A549 (cell line): ENCODE data around the gene SLBP. TPM values are rescaled to one million over a fixed set of nuclear protein-coding genes. Genes with fewer than 3 reads are reported as not detected.

Experiments
- ATAC-seq, 2 experiments: fragments of 200-7000 bp in 1 of 2; fragments of >200 bp in 1 of 2; cut with Nextera tagmentation in 1 of 2; cut with Tn5 transposase in 1 of 2; 3 replicates each; pipeline versions ENCODE4 v1.8.0 to v1.9.1; 2018 to 2020; ENCODE audit warnings: mild to moderate bottlenecking in 1 of 2, moderate library complexity in 1 of 2
- CTCF ChIA-PET: fragments of 300-600 bp; sonication (Branson Sonifier 250); formaldehyde crosslinking; extraction: SDS; loops from one replicate; lab custom pipeline; 2021; ENCODE audit warnings: antibody characterized with exemption, inconsistent platforms; lab: Yijun Ruan, JAX
- POLR2A ChIA-PET: fragments of 350-600 bp; formaldehyde crosslinking; extraction: SDS; loops from one replicate; lab custom pipeline; 2021; ENCODE audit warnings: antibody characterized with exemption, inconsistent platforms; lab: Yijun Ruan, JAX
- DNase-seq, 2 experiments: peaks; one replicate each; pipeline versions ENCODE4 v3.0.0 to v3.0.0-alpha.2; 2011 to 2016; ENCODE audit warnings: low read depth in 1 of 2, low spot score in 1 of 2
- FAIRE-seq: peaks from 2 replicates; lab custom pipeline; 2011; peaks lifted over from hg19 to GRCh38; lab: Jason Lieb, UNC
- H3K27ac ChIP-seq, 2 experiments: fragments of >200 bp; sonication (Bioruptor Twin); formaldehyde crosslinking; 3 replicates each; pipeline ENCODE4 v1.5.1; 2016 to 2017
- H3K4me1 ChIP-seq: fragments of >200 bp; sonication (Bioruptor Twin); formaldehyde crosslinking; 3 replicates; pipeline ENCODE4 v1.6.1; 2016
- H3K4me2 ChIP-seq: fragments of >200 bp; sonication (Bioruptor Twin); formaldehyde crosslinking; 3 replicates; pipeline ENCODE4 v1.6.1; 2016
- H3K4me3 ChIP-seq: fragments of >200 bp; sonication (Bioruptor Twin); formaldehyde crosslinking; 3 replicates; pipeline ENCODE4 v1.5.1; 2016
- H3K9me3 ChIP-seq: fragments of >200 bp; sonication (Bioruptor Twin); formaldehyde crosslinking; 3 replicates; pipeline ENCODE4 v1.6.1; 2016
- BHLHE40 ChIP-seq: IDR thresholded peaks from 2 replicates; pipeline ENCODE4 v1.6.1; 2012; ENCODE audit warnings: low read depth, low read length, inconsistent platforms
- CBX8 ChIP-seq: fragments of 200-600 bp; sonication (generic); IDR thresholded peaks from 2 replicates; pipeline ENCODE4 v1.6.1; 2016
- EHMT2 ChIP-seq: fragments of 200-600 bp; sonication (generic); IDR thresholded peaks from 2 replicates; pipeline ENCODE4 v1.6.1; 2016; ENCODE audit warnings: antibody characterized with exemption, low read depth, mild to moderate bottlenecking, moderate library complexity
- ESRRA ChIP-seq: fragments of 150-350 bp; IDR thresholded peaks from 2 replicates; pipeline ENCODE4 v1.6.1; 2014; ENCODE audit warnings: mild to moderate bottlenecking, low read length, borderline replicate concordance
- HEYL ChIP-seq: fragments of 250-450 bp; sonication (Bioruptor Pico); IDR thresholded peaks from 2 replicates; pipeline ENCODE4 v1.8.0; 2021; ENCODE audit warnings: mild to moderate bottlenecking, moderate library complexity
- HOXA7 ChIP-seq: fragments of 250-450 bp; sonication (Bioruptor Pico); IDR thresholded peaks from 2 replicates; pipeline ENCODE4 v1.5.0; 2020; ENCODE audit warnings: mild to moderate bottlenecking, moderate library complexity
- JUNB ChIP-seq: fragments of >200 bp; sonication (Bioruptor Twin); formaldehyde crosslinking; IDR thresholded peaks from 2 replicates; pipeline ENCODE4 v1.6.1; 2016
- KDM1A ChIP-seq: fragments of 200-600 bp; sonication (generic); IDR thresholded peaks from 2 replicates; pipeline ENCODE4 v1.6.1; 2016; ENCODE audit warnings: low read depth, mild to moderate bottlenecking
- MAZ ChIP-seq: fragments of 150-350 bp; IDR thresholded peaks from 2 replicates; pipeline ENCODE4 v1.6.1; 2014; ENCODE audit warnings: antibody characterized with exemption, low read depth, low read length, borderline replicate concordance
- NR3C1 ChIP-seq: fragments of >200 bp; sonication (Bioruptor Twin); formaldehyde crosslinking; IDR thresholded peaks from 3 replicates; pipeline ENCODE4 v1.6.1; 2017
- POLR2AphosphoS2 ChIP-seq: conservative IDR thresholded peaks from 2 replicates; pipeline ENCODE4 v1.6.1; 2012; ENCODE audit warnings: low read length, improper control_type of control experiment, inconsistent platforms
- RAD21 ChIP-seq, 2 experiments: fragments of >200 bp in 1 of 2; sonication (Bioruptor Twin) in 1 of 2; formaldehyde crosslinking in 1 of 2; IDR thresholded peaks in 1 of 2; conservative IDR thresholded peaks in 1 of 2; 2 replicates in 1 of 2; 3 replicates in 1 of 2; pipeline ENCODE4 v1.6.1; 2012 to 2018; ENCODE audit warnings: inconsistent platforms in 1 of 2
- ZC3H11A ChIP-seq: fragments of 450-650 bp; IDR thresholded peaks from 2 replicates; pipeline ENCODE4 v1.6.1; 2014; ENCODE audit warnings: antibody characterized with exemption, mild to moderate bottlenecking
- WGBS: methylation state at CpG from one replicate; pipeline ENCODE4 v1.1.6; 2017; ENCODE audit errors: missing lambda C conversion rate; 5-methylcytosine and 5-hydroxymethylcytosine counted together
- polyA plus RNA-seq, 4 experiments: library from polyadenylated mRNA; depleted of rRNA in 3 of 4; stranded (reverse); fragments of >200 nt; fragmentation: RNase III in 1 of 4; extraction: RNeasy Plus Mini Kit Qiagen cat#74134 plus additional on column Dnase treatment in 1 of 4; gene quantifications; 2 replicates in 3 of 4; 3 replicates in 1 of 4; pipeline ENCODE4 v1.2.3, GENCODE V29; 2011 to 2017
- TF ChIP-seq, protein P1 (sequence below): fragments of >200 bp; sonication (Bioruptor Twin); formaldehyde crosslinking; IDR thresholded peaks from 3 replicates; pipeline ENCODE4 v1.6.1; 2016
- TF ChIP-seq, protein P2 (sequence below): fragments of 200-600 bp; sonication (generic); IDR thresholded peaks from 2 replicates; pipeline ENCODE4 v1.6.1; 2016; ENCODE audit warnings: antibody characterized with exemption, mild to moderate bottlenecking, moderate library complexity
- TF ChIP-seq, protein P3 (sequence below): fragments of 250-450 bp; sonication (Bioruptor Pico); IDR thresholded peaks from 2 replicates; pipeline ENCODE4 v1.5.0; 2020; ENCODE audit warnings: low read depth, mild to moderate bottlenecking, moderate library complexity

Gene SLBP
- polyA plus RNA-seq, 2 of the 4 experiments (the other 2 are of a cell fraction): 80.5 to 89.9 TPM

DNA sequence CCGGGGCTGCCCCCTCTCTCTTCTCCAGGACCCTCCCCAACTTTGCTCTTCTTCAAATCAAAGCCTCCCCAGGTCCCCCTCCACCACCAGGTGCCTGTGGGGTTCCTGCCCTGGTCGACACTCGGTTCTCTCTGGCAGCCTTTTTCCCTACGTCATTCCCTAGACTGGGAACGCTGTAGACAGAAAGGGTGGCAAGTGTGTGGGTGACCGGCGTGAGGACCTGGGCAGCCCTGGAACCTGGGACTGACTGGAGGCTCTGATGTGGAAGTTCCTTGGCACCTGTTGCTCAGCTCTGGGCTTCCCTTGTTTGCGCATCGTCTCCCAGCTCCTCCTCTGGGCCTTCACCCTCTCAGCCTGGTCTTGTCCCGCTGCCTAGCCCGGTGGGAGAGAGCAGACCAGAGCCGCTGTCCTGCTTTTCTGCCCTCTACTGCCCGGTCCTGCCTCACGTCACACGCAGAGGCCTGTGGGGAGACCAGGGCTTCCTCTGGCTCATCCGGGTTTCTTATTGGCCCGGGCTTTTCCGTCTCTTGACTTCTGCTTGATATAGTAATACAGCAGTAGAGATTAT is 10.5 kb upstream of the SLBP start:
- no peak for DNase-seq
- CTCF ChIA-PET: interaction anchor here (0.6 to 2.7 kb wide), 4 partner anchors 8 to 29 kb away, joined by 3 to 14 read pairs (median 5); no protein-coding TSS in a partner anchor
- Histone ChIP-seq H3K4me3 (peak overlapping the region; percentile 89), H3K9me3 (no peaks in the 10 kb centered on the region), H3K4me1 (peaks cover 37% of the 10 kb centered on the region), H3K27ac (peak overlapping the region; percentile 83 to 99; a peak in 5 of 6 replicates), H3K4me2 (peak overlapping the region; percentile 89)
- 0 out of 6 replicates have a peak, but pooled peaks of 1 of the 2 experiments have one; percentile 5 for ATAC-seq
- 25% methylated on average over 16 of the region's 18 CpGs for WGBS
- TF ChIP-seq BHLHE40: no peak
- TF ChIP-seq, protein P1, sequence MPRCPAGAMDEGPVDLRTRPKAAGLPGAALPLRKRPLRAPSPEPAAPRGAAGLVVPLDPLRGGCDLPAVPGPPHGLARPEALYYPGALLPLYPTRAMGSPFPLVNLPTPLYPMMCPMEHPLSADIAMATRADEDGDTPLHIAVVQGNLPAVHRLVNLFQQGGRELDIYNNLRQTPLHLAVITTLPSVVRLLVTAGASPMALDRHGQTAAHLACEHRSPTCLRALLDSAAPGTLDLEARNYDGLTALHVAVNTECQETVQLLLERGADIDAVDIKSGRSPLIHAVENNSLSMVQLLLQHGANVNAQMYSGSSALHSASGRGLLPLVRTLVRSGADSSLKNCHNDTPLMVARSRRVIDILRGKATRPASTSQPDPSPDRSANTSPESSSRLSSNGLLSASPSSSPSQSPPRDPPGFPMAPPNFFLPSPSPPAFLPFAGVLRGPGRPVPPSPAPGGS: no peak
- TF ChIP-seq ZC3H11A: no peak
- no peak for TF ChIP-seq ESRRA
- no peak for TF ChIP-seq HEYL (CRISPR knock-in tag)
- TF ChIP-seq JUNB: no peak
- TF ChIP-seq MAZ: no peak
- no peak for TF ChIP-seq KDM1A
- TF ChIP-seq NR3C1: no peak
- TF ChIP-seq HOXA7 (CRISPR knock-in tag): no peak
- no peak for TF ChIP-seq POLR2AphosphoS2
- TF ChIP-seq, protein P2, sequence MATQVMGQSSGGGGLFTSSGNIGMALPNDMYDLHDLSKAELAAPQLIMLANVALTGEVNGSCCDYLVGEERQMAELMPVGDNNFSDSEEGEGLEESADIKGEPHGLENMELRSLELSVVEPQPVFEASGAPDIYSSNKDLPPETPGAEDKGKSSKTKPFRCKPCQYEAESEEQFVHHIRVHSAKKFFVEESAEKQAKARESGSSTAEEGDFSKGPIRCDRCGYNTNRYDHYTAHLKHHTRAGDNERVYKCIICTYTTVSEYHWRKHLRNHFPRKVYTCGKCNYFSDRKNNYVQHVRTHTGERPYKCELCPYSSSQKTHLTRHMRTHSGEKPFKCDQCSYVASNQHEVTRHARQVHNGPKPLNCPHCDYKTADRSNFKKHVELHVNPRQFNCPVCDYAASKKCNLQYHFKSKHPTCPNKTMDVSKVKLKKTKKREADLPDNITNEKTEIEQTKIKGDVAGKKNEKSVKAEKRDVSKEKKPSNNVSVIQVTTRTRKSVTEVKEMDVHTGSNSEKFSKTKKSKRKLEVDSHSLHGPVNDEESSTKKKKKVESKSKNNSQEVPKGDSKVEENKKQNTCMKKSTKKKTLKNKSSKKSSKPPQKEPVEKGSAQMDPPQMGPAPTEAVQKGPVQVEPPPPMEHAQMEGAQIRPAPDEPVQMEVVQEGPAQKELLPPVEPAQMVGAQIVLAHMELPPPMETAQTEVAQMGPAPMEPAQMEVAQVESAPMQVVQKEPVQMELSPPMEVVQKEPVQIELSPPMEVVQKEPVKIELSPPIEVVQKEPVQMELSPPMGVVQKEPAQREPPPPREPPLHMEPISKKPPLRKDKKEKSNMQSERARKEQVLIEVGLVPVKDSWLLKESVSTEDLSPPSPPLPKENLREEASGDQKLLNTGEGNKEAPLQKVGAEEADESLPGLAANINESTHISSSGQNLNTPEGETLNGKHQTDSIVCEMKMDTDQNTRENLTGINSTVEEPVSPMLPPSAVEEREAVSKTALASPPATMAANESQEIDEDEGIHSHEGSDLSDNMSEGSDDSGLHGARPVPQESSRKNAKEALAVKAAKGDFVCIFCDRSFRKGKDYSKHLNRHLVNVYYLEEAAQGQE: no peak
- TF ChIP-seq CBX8: no peak
- POLR2A ChIA-PET: interaction anchor here (1.8 kb wide), 1 partner anchor 10 kb away, joined by 20 read pairs; the partner anchor contains the start of gene SLBP
- no peak for FAIRE-seq

DNA sequence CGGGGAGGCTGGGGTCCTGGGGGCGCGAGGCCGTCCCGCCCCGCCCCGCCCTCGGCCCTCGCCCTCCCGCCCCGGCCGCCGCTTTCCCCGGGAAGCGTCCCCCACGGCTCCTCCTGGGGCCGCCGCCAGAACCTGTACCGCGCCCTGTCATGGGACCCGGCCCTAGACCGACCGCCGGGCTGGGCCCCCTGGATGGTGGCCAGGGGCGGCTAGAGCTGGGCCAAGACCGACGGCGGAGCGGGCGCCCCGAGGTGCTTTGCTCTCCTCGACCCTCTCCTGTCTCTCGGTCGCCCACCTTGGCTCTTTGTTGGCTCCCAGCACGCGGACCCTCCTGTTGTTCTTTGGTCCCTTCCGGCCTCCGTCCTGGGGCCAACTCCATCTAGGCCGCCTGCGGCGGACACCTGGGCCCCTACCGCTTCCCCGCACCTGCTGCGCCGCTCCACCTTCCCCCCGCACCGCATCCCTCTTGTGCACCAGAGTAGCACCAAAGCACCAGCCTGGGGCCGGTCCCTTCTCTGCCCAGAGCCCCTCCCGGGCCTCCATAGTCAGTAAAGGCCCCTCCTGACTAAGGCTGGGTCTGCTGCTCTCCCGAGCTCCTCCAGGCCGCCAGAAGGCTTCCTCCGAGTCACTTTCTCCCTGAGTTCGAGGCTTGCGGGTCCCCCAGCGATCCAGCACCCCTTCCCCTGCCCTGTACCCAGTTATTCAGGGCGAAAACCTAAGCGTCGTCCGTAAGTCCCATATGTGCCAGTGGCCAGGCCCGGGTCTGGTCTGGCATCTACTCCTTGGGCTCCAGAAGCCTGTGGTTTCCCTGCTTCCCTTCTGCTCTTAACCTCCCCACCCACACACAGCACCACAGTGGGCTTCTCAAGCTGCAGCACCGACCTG is 9.8 kb upstream of the SLBP start:
- POLR2A ChIA-PET: interaction anchor here (0.6 to 1.8 kb wide), 2 partner anchors 9 to 13 kb away, joined by 4 to 20 read pairs; partner anchors contain the start of gene SLBP
- Histone ChIP-seq H3K4me2 (peak overlapping the region; percentile 89), H3K4me3 (peak overlapping the region; percentile 89), H3K4me1 (peaks cover 30% of the 10 kb centered on the region), H3K27ac (peak overlapping the region; percentile 83 to 99), H3K9me3 (no peaks in the 10 kb centered on the region)
- TF ChIP-seq, protein P3, sequence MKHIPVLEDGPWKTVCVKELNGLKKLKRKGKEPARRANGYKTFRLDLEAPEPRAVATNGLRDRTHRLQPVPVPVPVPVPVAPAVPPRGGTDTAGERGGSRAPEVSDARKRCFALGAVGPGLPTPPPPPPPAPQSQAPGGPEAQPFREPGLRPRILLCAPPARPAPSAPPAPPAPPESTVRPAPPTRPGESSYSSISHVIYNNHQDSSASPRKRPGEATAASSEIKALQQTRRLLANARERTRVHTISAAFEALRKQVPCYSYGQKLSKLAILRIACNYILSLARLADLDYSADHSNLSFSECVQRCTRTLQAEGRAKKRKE (CRISPR knock-in tag): no peak
- TF ChIP-seq RAD21 (conservative IDR thresholded peaks at IDR 0.05 in 1 of 2, IDR thresholded peaks at IDR 0.05 in 1 of 2): no peak
- TF ChIP-seq EHMT2: no peak
- 0% methylated on average over 13 of the region's 61 CpGs for WGBS
- CTCF ChIA-PET: interaction anchor here (0.8 to 2.7 kb wide), 6 partner anchors 8 to 48 kb away, joined by 3 to 14 read pairs (median 5); no protein-coding TSS in a partner anchor
- ATAC-seq (peak; percentile 1 to 23; a peak in 3 of 6 replicates), DNase-seq (no peak), FAIRE-seq (no peak)
